Astrocyte of the spinal cord (primary cell): ENCODE measurements around the gene MACROD2.

Source experiments
- DNase-seq: peaks from one replicate; pipeline ENCODE4 v3.0.0; 2011; ENCODE audit warnings: low read depth, low spot score
- H3K4me3 ChIP-seq: 2 replicates; pipeline ENCODE4 v1.5.1; 2011; ENCODE audit warnings: low read depth, mild to moderate bottlenecking, low read length, moderate library complexity
- in situ Hi-C: cut with HindIII; loops from 2 replicates; pipeline ENCODE4 v1.10.0; 2017; ENCODE audit warnings: low sequenced_read_pairs
- TF ChIP-seq, protein P1 (sequence below): IDR thresholded peaks from 2 replicates; pipeline ENCODE4 v1.5.1; 2012; ENCODE audit warnings: low read depth, mild to moderate bottlenecking, low read length, inconsistent platforms

Gene MACROD2

DNA sequence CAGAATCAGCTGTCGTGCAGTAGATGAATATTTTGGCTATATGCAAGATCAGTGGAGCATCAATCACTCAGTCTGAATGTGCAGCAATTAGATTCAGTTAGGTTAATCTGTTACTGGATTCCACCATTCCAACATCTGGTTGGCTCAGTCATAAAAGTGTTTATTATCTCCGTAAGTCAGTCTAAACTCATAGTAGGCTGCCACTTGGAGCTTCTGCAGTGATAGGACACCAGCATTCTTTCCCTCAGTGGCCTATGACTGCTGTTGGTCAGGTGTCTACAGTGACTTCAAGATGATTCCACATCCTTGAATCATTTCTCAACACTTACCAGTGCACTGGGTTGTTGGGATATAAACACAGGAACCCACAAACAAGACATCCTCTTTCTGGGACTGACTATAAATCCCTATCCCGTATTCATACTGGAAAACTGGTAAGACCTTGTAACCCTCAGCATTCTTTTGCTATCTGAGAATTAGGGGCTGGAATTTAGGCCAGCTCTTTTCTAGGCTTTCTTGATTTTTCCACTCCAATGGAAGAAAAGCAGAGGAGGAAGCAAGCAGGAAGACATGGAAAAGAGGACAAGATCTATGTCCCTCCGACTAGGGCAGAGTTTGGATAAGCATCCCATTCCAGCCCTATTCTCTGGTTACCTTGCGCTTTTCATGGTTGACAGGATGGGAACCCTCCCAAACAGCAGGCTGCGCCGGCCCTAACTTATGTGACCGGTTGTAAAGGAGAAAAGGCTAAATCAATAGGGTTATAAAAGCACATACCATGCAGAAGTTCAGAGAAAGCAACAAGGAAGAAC is 1658.3 kb downstream of the MACROD2 start:
- in situ Hi-C loops, result no loop called here
- TF ChIP-seq, protein P1, sequence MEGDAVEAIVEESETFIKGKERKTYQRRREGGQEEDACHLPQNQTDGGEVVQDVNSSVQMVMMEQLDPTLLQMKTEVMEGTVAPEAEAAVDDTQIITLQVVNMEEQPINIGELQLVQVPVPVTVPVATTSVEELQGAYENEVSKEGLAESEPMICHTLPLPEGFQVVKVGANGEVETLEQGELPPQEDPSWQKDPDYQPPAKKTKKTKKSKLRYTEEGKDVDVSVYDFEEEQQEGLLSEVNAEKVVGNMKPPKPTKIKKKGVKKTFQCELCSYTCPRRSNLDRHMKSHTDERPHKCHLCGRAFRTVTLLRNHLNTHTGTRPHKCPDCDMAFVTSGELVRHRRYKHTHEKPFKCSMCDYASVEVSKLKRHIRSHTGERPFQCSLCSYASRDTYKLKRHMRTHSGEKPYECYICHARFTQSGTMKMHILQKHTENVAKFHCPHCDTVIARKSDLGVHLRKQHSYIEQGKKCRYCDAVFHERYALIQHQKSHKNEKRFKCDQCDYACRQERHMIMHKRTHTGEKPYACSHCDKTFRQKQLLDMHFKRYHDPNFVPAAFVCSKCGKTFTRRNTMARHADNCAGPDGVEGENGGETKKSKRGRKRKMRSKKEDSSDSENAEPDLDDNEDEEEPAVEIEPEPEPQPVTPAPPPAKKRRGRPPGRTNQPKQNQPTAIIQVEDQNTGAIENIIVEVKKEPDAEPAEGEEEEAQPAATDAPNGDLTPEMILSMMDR, result no peak
- H3K4me3 ChIP-seq, result no peak overlapping the region
- no peak for DNase-seq

DNA sequence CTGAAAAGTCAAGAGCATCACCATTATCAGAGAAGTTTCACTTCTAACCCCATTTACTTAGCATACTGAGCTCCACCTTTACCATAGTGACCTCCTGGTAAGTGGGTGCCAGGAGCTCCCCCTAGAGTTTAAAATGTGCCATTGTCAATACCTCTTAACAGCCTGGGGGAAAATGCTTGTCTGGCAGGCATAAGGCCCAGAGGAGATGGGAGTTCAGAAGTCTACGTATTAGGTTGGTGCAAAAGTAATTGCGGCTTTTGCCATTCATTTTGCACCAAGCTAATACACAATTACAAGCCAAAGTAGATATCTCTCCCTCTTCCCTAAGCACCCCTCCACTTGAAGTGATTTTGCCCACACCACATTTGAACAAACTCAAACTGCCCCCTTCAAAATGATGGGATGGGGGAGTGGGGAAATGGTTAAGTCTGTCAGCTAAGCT is 1658.9 kb downstream of the MACROD2 start:
- DNase-seq, result peak; percentile 45
- TF ChIP-seq, protein P1, result peak; percentile 62
- H3K4me3 ChIP-seq, result no peak overlapping the region
- in situ Hi-C loops, result no loop called here

DNA sequence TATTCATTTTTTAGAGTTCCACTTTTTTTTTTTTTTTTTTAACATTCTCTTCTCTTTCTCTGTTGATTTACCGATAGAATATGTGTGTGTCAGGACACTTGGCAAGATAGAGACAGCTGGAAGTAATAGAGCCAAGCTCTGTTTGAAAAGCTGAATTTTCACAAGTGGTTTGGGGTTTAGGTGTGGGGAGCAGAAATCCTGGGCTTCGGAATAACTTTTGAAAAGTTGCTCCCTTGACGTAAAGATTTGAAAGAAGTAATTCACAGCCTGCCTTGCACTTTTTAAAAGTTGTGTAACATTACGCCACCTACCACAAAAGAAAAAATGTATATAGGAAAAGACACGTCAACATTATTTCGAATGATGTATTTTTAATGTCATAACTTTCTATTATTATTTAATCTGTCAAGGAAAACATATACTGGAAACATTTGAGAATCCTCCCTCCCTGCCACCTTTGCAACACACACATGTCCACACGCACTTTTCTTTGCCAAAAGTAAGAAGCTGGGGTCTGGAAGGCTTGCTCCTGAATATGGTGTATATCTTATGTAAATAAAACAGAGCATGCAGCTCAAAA is 1660.1 kb downstream of the MACROD2 start:
- no peak overlapping the region for H3K4me3 ChIP-seq
- in situ Hi-C loops, result no loop called here
- TF ChIP-seq, protein P1, result no peak
- DNase-seq, result no peak

DNA sequence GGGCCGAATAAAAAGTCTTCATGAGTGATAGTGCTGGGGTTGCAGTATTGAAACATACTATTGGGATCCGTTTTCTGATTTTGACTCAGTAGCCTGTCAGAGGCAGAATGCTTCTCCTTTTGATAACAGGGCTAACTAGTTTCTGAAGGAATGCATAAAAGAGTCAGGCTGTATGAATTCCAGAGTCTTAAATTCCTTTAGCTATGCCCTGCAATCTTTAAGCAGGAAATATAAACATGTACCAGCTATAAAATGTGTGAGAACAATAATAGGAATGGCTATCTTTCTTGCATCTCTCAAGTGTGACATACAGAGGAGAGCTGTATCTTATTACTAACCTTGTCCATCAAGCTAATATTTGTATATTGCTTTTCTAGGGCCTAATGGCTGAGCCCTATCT is 1660.8 kb downstream of the MACROD2 start:
- DNase-seq, result no peak
- TF ChIP-seq, protein P1, result no peak
- H3K4me3 ChIP-seq, result no peak overlapping the region
- in situ Hi-C loops, result no loop called here

DNA sequence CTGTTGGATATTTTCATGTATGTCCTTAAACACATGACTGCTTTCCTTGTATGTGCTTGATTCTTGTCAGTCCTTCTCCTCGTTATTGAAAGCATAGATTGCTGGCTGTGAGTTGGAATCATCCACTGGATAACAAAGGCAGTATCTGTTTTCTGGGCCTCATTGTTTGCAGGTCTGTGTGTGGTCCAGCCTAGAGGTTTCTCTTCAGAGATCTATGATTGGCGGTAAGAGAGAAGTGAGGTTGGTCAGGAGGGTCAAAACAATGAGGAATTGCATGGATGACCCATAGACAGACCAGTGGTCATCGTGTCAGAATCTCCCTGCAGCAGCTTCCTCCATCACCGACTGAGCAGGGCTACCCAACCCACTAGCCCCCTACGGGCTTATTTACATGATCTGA is 1663.0 kb downstream of the MACROD2 start:
- TF ChIP-seq, protein P1, result no peak
- in situ Hi-C loops, result no loop called here
- H3K4me3 ChIP-seq, result no peak overlapping the region
- DNase-seq, result no peak

DNA sequence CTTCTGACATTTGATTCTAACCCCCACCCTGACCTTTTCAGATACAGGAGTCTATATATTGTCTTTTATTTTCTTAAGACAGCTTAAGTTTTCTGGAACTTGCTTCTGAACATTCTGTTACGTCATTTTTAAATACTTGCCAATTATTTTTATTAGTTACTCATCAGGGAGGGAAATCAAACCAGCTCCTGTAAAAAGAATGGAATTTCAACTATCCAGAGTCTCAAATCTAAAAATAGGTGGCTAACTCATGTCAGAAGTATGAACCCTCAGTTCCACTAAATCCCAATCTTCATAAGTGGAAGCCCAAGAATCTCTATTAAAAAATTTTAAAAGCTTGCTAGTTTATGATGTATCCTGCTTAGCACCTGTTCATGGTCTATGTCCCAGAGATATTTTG is 1677.9 kb downstream of the MACROD2 start:
- DNase-seq, result peak; percentile 77
- in situ Hi-C loops, result no loop called here
- TF ChIP-seq, protein P1, result no peak
- no peak overlapping the region for H3K4me3 ChIP-seq
